ENCODE data around the gene CNTN6.

- TF ChIP-seq EZH2phosphoT487 (IDR thresholded peaks at IDR 0.05): no peak
- no peak for TF ChIP-seq EZH2 (IDR thresholded peaks at IDR 0.05)
- no peak for TF ChIP-seq CTCF (IDR thresholded peaks at IDR 0.05)
Observed at GRCh38 chr3:1191026-1191425, 98.2 kb downstream of the CNTN6 start.
